B cell (primary cell): ENCODE results near the gene IZUMO1.

Source experiments
- CTCF ChIP-seq: fragments of 200-600 bp; IDR thresholded peaks from one replicate; pipeline ENCODE4 v1.8.0; 2022; ENCODE audit warnings: antibody characterized with exemption, mild to moderate bottlenecking
- EZH2 ChIP-seq: IDR thresholded peaks from 2 replicates; pipeline ENCODE4 v1.6.1; 2012; ENCODE audit warnings: borderline replicate concordance, low read depth, mild to moderate bottlenecking, moderate library complexity, low read length; ENCODE audit not compliant: insufficient read depth, poor library complexity, severe bottlenecking

- TF ChIP-seq CTCF (no peak), EZH2 (no peak)
Observed at GRCh38 chr19:48780631-48781391, 34.1 kb upstream of the IZUMO1 start.
